NCI-H2029 (cell line): Measurements from ENCODE around the gene DOCK10.

Experiments
- DNase-seq: peaks from one replicate; lab custom pipeline; 2025; lab: John Stamatoyannopoulos, UW

The DOCK10 gene

GRCh38 chr2:224881846-224882245 is 160.4 kb downstream of the DOCK10 start:
- DNase-seq = no peak

GRCh38 chr2:224876522-224876921 is 165.7 kb downstream of the DOCK10 start:
- no peak for DNase-seq

- DNase-seq = no peak
Observed at GRCh38 chr2:224875841-224876240, 166.4 kb downstream of the DOCK10 start.

- no peak for DNase-seq
Observed at GRCh38 chr2:224875153-224875552, 167.1 kb downstream of the DOCK10 start.

- no peak for DNase-seq
Observed at GRCh38 chr2:224871813-224872212, 170.5 kb downstream of the DOCK10 start.

- DNase-seq = no peak
Observed at GRCh38 chr2:224870341-224870740, 171.9 kb downstream of the DOCK10 start.

- no peak for DNase-seq
Observed at GRCh38 chr2:224869601-224870233, 172.6 kb downstream of the DOCK10 start.

- no peak for DNase-seq
Observed at GRCh38 chr2:224865016-224865415, 177.3 kb downstream of the DOCK10 start.

- DNase-seq = no peak
Observed at GRCh38 chr2:224861266-224861665, 181.0 kb downstream of the DOCK10 start.

- DNase-seq = no peak
Observed at GRCh38 chr2:224860786-224861185, 181.5 kb downstream of the DOCK10 start.

GRCh38 chr2:224851811-224852210 is 190.5 kb downstream of the DOCK10 start:
- no peak for DNase-seq

- DNase-seq = no peak
Observed at GRCh38 chr2:224850081-224850480, 192.2 kb downstream of the DOCK10 start.

GRCh38 chr2:224849264-224849663 is 193.0 kb downstream of the DOCK10 start:
- no peak for DNase-seq

GRCh38 chr2:224847961-224848850 is 194.1 kb downstream of the DOCK10 start:
- peak; percentile 56 for DNase-seq

GRCh38 chr2:224847381-224847780 is 194.9 kb downstream of the DOCK10 start:
- DNase-seq = no peak

GRCh38 chr2:224846686-224847085 is 195.6 kb downstream of the DOCK10 start:
- no peak for DNase-seq

GRCh38 chr2:224846161-224846560 is 196.1 kb downstream of the DOCK10 start:
- DNase-seq = no peak

GRCh38 chr2:224843141-224843540 is 199.1 kb downstream of the DOCK10 start:
- no peak for DNase-seq

GRCh38 chr2:224841910-224842309 is 200.4 kb downstream of the DOCK10 start:
- DNase-seq = no peak

- no peak for DNase-seq
Observed at GRCh38 chr2:224838335-224838734, 203.9 kb downstream of the DOCK10 start.

- DNase-seq = no peak
Observed at GRCh38 chr2:224837558-224837957, 204.7 kb downstream of the DOCK10 start.

- no peak for DNase-seq
Observed at GRCh38 chr2:224837066-224837465, 205.2 kb downstream of the DOCK10 start.

- DNase-seq = no peak
Observed at GRCh38 chr2:224836263-224836662, 206.0 kb downstream of the DOCK10 start.
